SK-N-SH treated with all-trans-retinoic acid at 6 μM for 48 hours (cell line): ENCODE data around the gene B3GNT5.

ENCODE experiments used
- ZNF565 ChIP-seq: fragments of 450-650 bp; formaldehyde crosslinking; conservative IDR thresholded peaks from 2 replicates; pipeline ENCODE4 v1.5.0; 2020; ENCODE audit warnings: low read depth, mild to moderate bottlenecking, moderate library complexity
- TF ChIP-seq, protein P1 (sequence below): fragments of 250-450 bp; sonication (Bioruptor Pico); IDR thresholded peaks from 2 replicates; pipeline ENCODE4 v1.8.0; 2020; ENCODE audit warnings: mild to moderate bottlenecking, moderate library complexity, borderline replicate concordance

DNA sequence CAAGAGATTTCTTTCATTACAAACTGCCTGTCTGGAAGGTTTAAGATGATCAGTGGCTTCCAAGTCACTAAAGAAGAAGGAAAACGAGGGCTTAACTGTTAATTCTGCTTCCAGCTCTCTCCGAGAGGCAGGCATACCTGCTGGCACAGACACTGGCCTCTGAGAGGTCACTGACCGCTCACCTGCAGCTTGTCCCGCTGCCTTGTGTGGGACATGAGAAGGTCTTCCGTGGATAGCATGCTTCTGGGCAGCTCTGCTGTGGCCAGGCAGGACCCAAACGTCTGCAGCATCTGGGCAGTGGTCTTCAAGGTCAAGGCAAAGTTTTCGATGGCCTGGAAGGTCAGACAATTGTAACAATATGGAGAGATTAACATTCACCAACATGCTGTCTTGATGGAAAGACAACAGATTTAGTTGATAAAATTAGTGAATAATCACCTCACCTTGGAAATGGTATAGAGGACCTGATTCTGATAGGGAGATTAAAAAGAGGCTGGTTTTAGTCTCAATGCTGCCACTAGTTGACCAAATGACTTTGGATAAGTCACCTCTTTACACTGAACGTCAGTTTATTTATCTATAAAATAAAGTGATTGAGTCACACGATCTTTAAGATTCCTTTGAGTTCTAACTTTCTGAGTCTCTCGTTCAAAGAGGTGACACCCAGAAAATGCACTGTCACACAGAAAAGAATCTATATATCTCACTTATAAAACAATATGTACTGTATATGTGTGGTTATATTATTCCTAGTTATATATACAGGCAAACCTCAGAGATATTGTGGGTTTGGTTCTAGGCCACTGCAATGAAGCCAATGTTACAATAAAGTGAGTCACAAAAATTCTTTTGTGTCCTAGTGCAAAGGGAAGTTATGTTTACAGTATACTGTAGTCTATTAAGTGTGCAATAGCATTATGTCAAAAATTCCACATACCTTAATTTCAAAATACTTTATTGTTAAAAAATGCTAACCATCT, 65.1 kb downstream of the B3GNT5 start:
- TF ChIP-seq ZNF565: no peak
- TF ChIP-seq, protein P1, sequence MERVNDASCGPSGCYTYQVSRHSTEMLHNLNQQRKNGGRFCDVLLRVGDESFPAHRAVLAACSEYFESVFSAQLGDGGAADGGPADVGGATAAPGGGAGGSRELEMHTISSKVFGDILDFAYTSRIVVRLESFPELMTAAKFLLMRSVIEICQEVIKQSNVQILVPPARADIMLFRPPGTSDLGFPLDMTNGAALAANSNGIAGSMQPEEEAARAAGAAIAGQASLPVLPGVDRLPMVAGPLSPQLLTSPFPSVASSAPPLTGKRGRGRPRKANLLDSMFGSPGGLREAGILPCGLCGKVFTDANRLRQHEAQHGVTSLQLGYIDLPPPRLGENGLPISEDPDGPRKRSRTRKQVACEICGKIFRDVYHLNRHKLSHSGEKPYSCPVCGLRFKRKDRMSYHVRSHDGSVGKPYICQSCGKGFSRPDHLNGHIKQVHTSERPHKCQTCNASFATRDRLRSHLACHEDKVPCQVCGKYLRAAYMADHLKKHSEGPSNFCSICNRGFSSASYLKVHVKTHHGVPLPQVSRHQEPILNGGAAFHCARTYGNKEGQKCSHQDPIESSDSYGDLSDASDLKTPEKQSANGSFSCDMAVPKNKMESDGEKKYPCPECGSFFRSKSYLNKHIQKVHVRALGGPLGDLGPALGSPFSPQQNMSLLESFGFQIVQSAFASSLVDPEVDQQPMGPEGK (CRISPR knock-in tag): no peak
